GM23338 (cell line): Measurements from ENCODE around the gene MID1. TPM values are rescaled to one million over a fixed set of nuclear protein-coding genes. Genes with fewer than 3 reads are reported as not detected.

Source experiments
- ATAC-seq: fragments of 200-7000 bp; cut with Tn5 transposase; 3 replicates; pipeline ENCODE4 v1.9.1; 2020
- DNase-seq: peaks from one replicate; pipeline ENCODE4 v3.0.0-alpha.2; 2015; ENCODE audit warnings: low spot score
- H2AFZ ChIP-seq: fragments of 200-600 bp; sonication (generic); 2 replicates; pipeline ENCODE4 v1.8.0; 2016; ENCODE audit warnings: antibody characterized with exemption, mild to moderate bottlenecking, moderate library complexity
- H3F3A ChIP-seq: fragments of 200-600 bp; sonication (generic); replicated peaks from 2 replicates; pipeline ENCODE4 v1.8.0; 2017; ENCODE audit warnings: antibody characterized with exemption, mixed run types, low read depth
- H3K27ac ChIP-seq: fragments of 200-600 bp; sonication (generic); 2 replicates; pipeline ENCODE4 v1.6.1; 2016; ENCODE audit warnings: low read depth
- H3K27me3 ChIP-seq: fragments of 200-600 bp; sonication (generic); 2 replicates; pipeline ENCODE4 v1.8.0; 2016; ENCODE audit warnings: mild to moderate bottlenecking, mixed run types, moderate library complexity; ENCODE audit not compliant: insufficient read depth
- H3K36me3 ChIP-seq: fragments of 200-600 bp; sonication (generic); 2 replicates; pipeline ENCODE4 v1.8.0; 2016; ENCODE audit warnings: mild to moderate bottlenecking; ENCODE audit not compliant: insufficient read depth
- H3K4me1 ChIP-seq: fragments of 200-600 bp; sonication (generic); 2 replicates; pipeline ENCODE4 v1.8.0; 2016; ENCODE audit warnings: mild to moderate bottlenecking, moderate library complexity; ENCODE audit not compliant: insufficient read depth
- H3K4me2 ChIP-seq: fragments of 200-600 bp; sonication (generic); 2 replicates; pipeline ENCODE4 v1.7.1; 2017; ENCODE audit warnings: mixed run types
- H3K4me3 ChIP-seq: fragments of 200-600 bp; sonication (generic); 2 replicates; pipeline ENCODE4 v1.6.1; 2016; ENCODE audit warnings: mixed run types
- H3K79me2 ChIP-seq: fragments of 200-600 bp; sonication (generic); replicated peaks from 2 replicates; pipeline ENCODE4 v1.8.0; 2017; ENCODE audit warnings: mild to moderate bottlenecking; ENCODE audit not compliant: insufficient read depth
- H3K9me2 ChIP-seq: fragments of 200-600 bp; sonication (generic); 2 replicates; pipeline ENCODE4 v1.8.0; 2017; ENCODE audit not compliant: insufficient read depth
- H4K20me1 ChIP-seq: fragments of 200-600 bp; sonication (generic); replicated peaks from 2 replicates; pipeline ENCODE4 v1.8.0; 2017; ENCODE audit warnings: mild to moderate bottlenecking; ENCODE audit not compliant: insufficient read depth
- H3K27ac Mint-ChIP-seq: 2 replicates; pipeline ENCODE4 v1.8.0; 2020; ENCODE audit warnings: inconsistent platforms, mild to moderate bottlenecking, moderate library complexity, mixed read lengths
- H3K27me3 Mint-ChIP-seq: 3 replicates; pipeline ENCODE4 v1.8.0; 2022; ENCODE audit warnings: low read depth, mild to moderate bottlenecking, moderate library complexity, mixed read lengths, inconsistent platforms; ENCODE audit not compliant: insufficient read depth, poor library complexity
- H3K36me3 Mint-ChIP-seq: 3 replicates; pipeline ENCODE4 v1.8.0; 2021; ENCODE audit warnings: low read depth, mild to moderate bottlenecking, inconsistent platforms, moderate library complexity, mixed read lengths
- H3K4me1 Mint-ChIP-seq: 3 replicates; pipeline ENCODE4 v1.8.0; 2020; ENCODE audit warnings: mild to moderate bottlenecking, inconsistent platforms, mixed read lengths
- H3K4me3 Mint-ChIP-seq: 3 replicates; pipeline ENCODE4 v1.8.0; 2021; ENCODE audit warnings: moderate library complexity, mild to moderate bottlenecking, inconsistent platforms, mixed read lengths
- H3K9me3 Mint-ChIP-seq: 3 replicates; pipeline ENCODE4 v1.8.0; 2020; ENCODE audit warnings: moderate library complexity, mild to moderate bottlenecking, inconsistent platforms, mixed read lengths
- CREB1 ChIP-seq: fragments of 250-450 bp; sonication (Bioruptor Pico); IDR thresholded peaks from 2 replicates; pipeline ENCODE4 v1.5.0; 2020; ENCODE audit warnings: low read depth, mild to moderate bottlenecking, moderate library complexity
- EZH2 ChIP-seq: fragments of 200-600 bp; sonication (generic); IDR thresholded peaks from one replicate; pipeline ENCODE4 v1.8.0; 2017; ENCODE audit warnings: antibody characterized with exemption, mild to moderate bottlenecking, low read depth; ENCODE audit not compliant: unreplicated experiment
- JUNB ChIP-seq: IDR thresholded peaks from one replicate; pipeline ENCODE4 v1.6.1; 2016; ENCODE audit warnings: antibody characterized with exemption; ENCODE audit not compliant: unreplicated experiment
- NANOG ChIP-seq: IDR thresholded peaks from 2 replicates; pipeline ENCODE4 v1.6.1; 2016; ENCODE audit warnings: antibody characterized with exemption, borderline replicate concordance
- POLR2AphosphoS5 ChIP-seq: IDR thresholded peaks from 2 replicates; pipeline ENCODE4 v1.6.1; 2016; ENCODE audit warnings: antibody characterized with exemption, low read depth
- STAT1 ChIP-seq: IDR thresholded peaks from one replicate; pipeline ENCODE4 v1.6.1; 2016; ENCODE audit warnings: antibody characterized with exemption; ENCODE audit not compliant: unreplicated experiment
- ZNF114 ChIP-seq: fragments of 250-450 bp; sonication (Bioruptor Pico); IDR thresholded peaks from 2 replicates; pipeline ENCODE4 v1.5.0; 2020; ENCODE audit warnings: mild to moderate bottlenecking, moderate library complexity
- ZNF331 ChIP-seq: fragments of 250-450 bp; sonication (Bioruptor Pico); IDR thresholded peaks from 2 replicates; pipeline ENCODE4 v1.5.0; 2020; ENCODE audit warnings: low read depth, mild to moderate bottlenecking, moderate library complexity
- ZNF462 ChIP-seq: fragments of 250-450 bp; sonication (Bioruptor Pico); IDR thresholded peaks from 2 replicates; pipeline ENCODE4 v1.5.0; 2020; ENCODE audit warnings: mild to moderate bottlenecking, moderate library complexity
- polyA plus RNA-seq: library from polyadenylated mRNA; unstranded; fragments of >200 nt; fragmentation: Nextera tagmentation; extraction: Ambion mirVana; gene quantifications from 2 replicates; pipeline ENCODE4 v1.2.1, GENCODE V29; 2016
- total RNA-seq: library from RNA; depleted of rRNA; stranded (reverse); fragments of >200 nt; shearing (Covaris generic); gene quantifications from 2 replicates; pipeline ENCODE4 v1.2.3, GENCODE V29; 2014
- TF ChIP-seq, protein P1 (sequence below): IDR thresholded peaks from 2 replicates; pipeline ENCODE4 v1.6.1; 2016; ENCODE audit warnings: antibody characterized with exemption
- TF ChIP-seq, protein P2 (sequence below), 2 experiments: fragments of 200-600 bp in 1 of 2; sonication (generic) in 1 of 2; conservative IDR thresholded peaks; 2 replicates each; pipeline versions ENCODE4 v1.5.1 to v1.6.1; 2016 to 2017; ENCODE audit warnings: antibody characterized with exemption in 2 of 2, low read depth in 2 of 2, mild to moderate bottlenecking in 2 of 2, moderate library complexity in 1 of 2

Gene MID1
- total and polyA plus RNA-seq, 2 experiments from 2014 or later = 27.2 to 39.3 TPM

GRCh38 chrX:10429908-10430307 is 190.5 kb downstream of the MID1 start (continued):
- TF ChIP-seq ZNF331 (CRISPR knock-in tag) = no peak
- no peak for TF ChIP-seq ZNF114 (CRISPR knock-in tag)
- TF ChIP-seq, protein P1, sequence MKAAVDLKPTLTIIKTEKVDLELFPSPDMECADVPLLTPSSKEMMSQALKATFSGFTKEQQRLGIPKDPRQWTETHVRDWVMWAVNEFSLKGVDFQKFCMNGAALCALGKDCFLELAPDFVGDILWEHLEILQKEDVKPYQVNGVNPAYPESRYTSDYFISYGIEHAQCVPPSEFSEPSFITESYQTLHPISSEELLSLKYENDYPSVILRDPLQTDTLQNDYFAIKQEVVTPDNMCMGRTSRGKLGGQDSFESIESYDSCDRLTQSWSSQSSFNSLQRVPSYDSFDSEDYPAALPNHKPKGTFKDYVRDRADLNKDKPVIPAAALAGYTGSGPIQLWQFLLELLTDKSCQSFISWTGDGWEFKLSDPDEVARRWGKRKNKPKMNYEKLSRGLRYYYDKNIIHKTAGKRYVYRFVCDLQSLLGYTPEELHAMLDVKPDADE = no peak
- TF ChIP-seq, protein P2, sequence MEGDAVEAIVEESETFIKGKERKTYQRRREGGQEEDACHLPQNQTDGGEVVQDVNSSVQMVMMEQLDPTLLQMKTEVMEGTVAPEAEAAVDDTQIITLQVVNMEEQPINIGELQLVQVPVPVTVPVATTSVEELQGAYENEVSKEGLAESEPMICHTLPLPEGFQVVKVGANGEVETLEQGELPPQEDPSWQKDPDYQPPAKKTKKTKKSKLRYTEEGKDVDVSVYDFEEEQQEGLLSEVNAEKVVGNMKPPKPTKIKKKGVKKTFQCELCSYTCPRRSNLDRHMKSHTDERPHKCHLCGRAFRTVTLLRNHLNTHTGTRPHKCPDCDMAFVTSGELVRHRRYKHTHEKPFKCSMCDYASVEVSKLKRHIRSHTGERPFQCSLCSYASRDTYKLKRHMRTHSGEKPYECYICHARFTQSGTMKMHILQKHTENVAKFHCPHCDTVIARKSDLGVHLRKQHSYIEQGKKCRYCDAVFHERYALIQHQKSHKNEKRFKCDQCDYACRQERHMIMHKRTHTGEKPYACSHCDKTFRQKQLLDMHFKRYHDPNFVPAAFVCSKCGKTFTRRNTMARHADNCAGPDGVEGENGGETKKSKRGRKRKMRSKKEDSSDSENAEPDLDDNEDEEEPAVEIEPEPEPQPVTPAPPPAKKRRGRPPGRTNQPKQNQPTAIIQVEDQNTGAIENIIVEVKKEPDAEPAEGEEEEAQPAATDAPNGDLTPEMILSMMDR (conservative IDR thresholded peaks at IDR 0.05; ENCODE audit: low read depth in 2 of 2) = no peak
- TF ChIP-seq STAT1 = no peak
- TF ChIP-seq NANOG = no peak
- TF ChIP-seq CREB1 (CRISPR knock-in tag) = no peak

GRCh38 chrX:10427249-10427648 is 193.1 kb downstream of the MID1 start:
- H4K20me1 ChIP-seq = no peaks in the 10 kb centered on the region
- Mint-ChIP-seq H3K27ac (no peak overlapping the region), H3K36me3 (no peaks in the 10 kb centered on the region), H3K4me3 (no peak overlapping the region), H3K9me3 (no peaks in the 10 kb centered on the region), H3K27me3 (no peaks in the 10 kb centered on the region), H3K4me1 (no peaks in the 10 kb centered on the region)
- no peak overlapping the region for H3K4me2 ChIP-seq
- no peaks in the 10 kb centered on the region for H3K9me2 ChIP-seq
- no peak overlapping the region for H3K27ac ChIP-seq
- H3K79me2 ChIP-seq = no peaks in the 10 kb centered on the region
- no peak overlapping the region for H2AFZ ChIP-seq
- no peaks in the 10 kb centered on the region for H3K4me1 ChIP-seq
- no peak for DNase-seq
- TF ChIP-seq JUNB (no peak), CREB1 (CRISPR knock-in tag) (no peak), POLR2AphosphoS5 (no peak), ZNF114 (CRISPR knock-in tag) (no peak), EZH2 (no peak), ZNF462 (CRISPR knock-in tag) (no peak)
- TF ChIP-seq, protein P1 = no peak
- TF ChIP-seq, protein P2 (conservative IDR thresholded peaks at IDR 0.05; ENCODE audit: low read depth in 2 of 2) = no peak
- H3K36me3 ChIP-seq = no peaks in the 10 kb centered on the region
- H3K27me3 ChIP-seq = no peaks in the 10 kb centered on the region
- no peak for ATAC-seq
- no peak overlapping the region for H3K4me3 ChIP-seq
- no peaks in the 10 kb centered on the region for H3F3A ChIP-seq
